Measurements from ENCODE around the gene IGDCC3. TPM values are rescaled to one million over a fixed set of nuclear protein-coding genes. Genes with fewer than 3 reads are reported as not detected.

Gene IGDCC3
- polyA plus RNA-seq, 1 donor from 2014 or later = 14.4 TPM

GRCh38 chr15:65328506-65329287 lies 49.1 kb downstream of the IGDCC3 start:
- Histone ChIP-seq H3K9me3 (ENCODE audit: low read length) (no peaks in the 10 kb centered on the region), H3K4me2 (ENCODE audit: low read length) (no peak overlapping the region), H3K9me2 (ENCODE audit: insufficient read depth, low read length) (no peaks in the 10 kb centered on the region), H3K9ac (ENCODE audit: low read length) (no peak overlapping the region), H3K36me3 (ENCODE audit: insufficient read depth, low read length) (no peaks in the 10 kb centered on the region), H3K27ac (ENCODE audit: low read length) (no peak overlapping the region), H3K79me2 (replicated peaks; ENCODE audit: insufficient read depth, low read length) (no peaks in the 10 kb centered on the region), H3K4me3 (ENCODE audit: low read length) (no peak overlapping the region), H3F3A (ENCODE audit: insufficient read depth, low read length, poor library complexity, severe bottlenecking) (no peaks in the 10 kb centered on the region), H4K20me1 (ENCODE audit: insufficient read depth) (no peaks in the 10 kb centered on the region), H3K27me3 (ENCODE audit: insufficient read depth, low read depth, low read length) (no peaks in the 10 kb centered on the region), H2AFZ (ENCODE audit: low read depth, low read length) (no peak overlapping the region)
- TF ChIP-seq REST (IDR thresholded peaks at IDR 0.05; ENCODE audit: borderline replicate concordance) (no peak), SMC3 (conservative IDR thresholded peaks at IDR 0.05; ENCODE audit: poor library complexity) (no peak), EP300 (conservative IDR thresholded peaks at IDR 0.05; ENCODE audit: poor library complexity, severe bottlenecking) (no peak), RAD21 (conservative IDR thresholded peaks at IDR 0.05) (no peak), POLR2AphosphoS5 (IDR thresholded peaks at IDR 0.05) (no peak), CTCF (IDR thresholded peaks at IDR 0.05; ENCODE audit: poor library complexity, severe bottlenecking) (no peak), TAF1 (IDR thresholded peaks at IDR 0.05; ENCODE audit: low read depth) (no peak), MXI1 (conservative IDR thresholded peaks at IDR 0.05; ENCODE audit: poor library complexity, severe bottlenecking) (no peak), EZH2 (IDR thresholded peaks at IDR 0.05; ENCODE audit: borderline replicate concordance, insufficient read depth, low read length, poor library complexity, severe bottlenecking) (no peak)

- no peaks in the 10 kb centered on the region for H3K36me3 ChIP-seq (ENCODE audit: insufficient read depth, low read length)
- H3K27ac ChIP-seq (ENCODE audit: low read length) = no peak overlapping the region
These were observed 50.0 kb downstream of the IGDCC3 start for GRCh38 chr15:65327651-65328393.

More at GRCh38 chr15:65327651-65328393, 50.0 kb downstream of the IGDCC3 start:
- Histone ChIP-seq H3K79me2 (replicated peaks; ENCODE audit: insufficient read depth, low read length) (no peaks in the 10 kb centered on the region), H3K9me2 (ENCODE audit: insufficient read depth, low read length) (no peaks in the 10 kb centered on the region), H2AFZ (ENCODE audit: low read depth, low read length) (no peak overlapping the region), H3K9ac (ENCODE audit: low read length) (no peak overlapping the region), H3K27me3 (ENCODE audit: insufficient read depth, low read depth, low read length) (no peaks in the 10 kb centered on the region), H3F3A (ENCODE audit: insufficient read depth, low read length, poor library complexity, severe bottlenecking) (no peaks in the 10 kb centered on the region), H4K20me1 (ENCODE audit: insufficient read depth) (no peaks in the 10 kb centered on the region), H3K9me3 (ENCODE audit: low read length) (no peaks in the 10 kb centered on the region), H3K4me2 (ENCODE audit: low read length) (no peak overlapping the region), H3K4me3 (ENCODE audit: low read length) (no peak overlapping the region)
- TF ChIP-seq REST (IDR thresholded peaks at IDR 0.05; ENCODE audit: borderline replicate concordance) (no peak), MXI1 (conservative IDR thresholded peaks at IDR 0.05; ENCODE audit: poor library complexity, severe bottlenecking) (no peak), TAF1 (IDR thresholded peaks at IDR 0.05; ENCODE audit: low read depth) (no peak), CTCF (IDR thresholded peaks at IDR 0.05; ENCODE audit: poor library complexity, severe bottlenecking) (no peak), RAD21 (conservative IDR thresholded peaks at IDR 0.05) (no peak), EZH2 (IDR thresholded peaks at IDR 0.05; ENCODE audit: borderline replicate concordance, insufficient read depth, low read length, poor library complexity, severe bottlenecking) (no peak), SMC3 (conservative IDR thresholded peaks at IDR 0.05; ENCODE audit: poor library complexity) (no peak), EP300 (conservative IDR thresholded peaks at IDR 0.05; ENCODE audit: poor library complexity, severe bottlenecking) (no peak), POLR2AphosphoS5 (IDR thresholded peaks at IDR 0.05) (no peak)
